NCI-H128 (cell line): ENCODE data around the gene TFDP3.

Experiments
- DNase-seq: peaks from one replicate; lab custom pipeline; 2025; ENCODE audit not compliant: unreplicated experiment; lab: John Stamatoyannopoulos, UW

The TFDP3 gene, protein sequence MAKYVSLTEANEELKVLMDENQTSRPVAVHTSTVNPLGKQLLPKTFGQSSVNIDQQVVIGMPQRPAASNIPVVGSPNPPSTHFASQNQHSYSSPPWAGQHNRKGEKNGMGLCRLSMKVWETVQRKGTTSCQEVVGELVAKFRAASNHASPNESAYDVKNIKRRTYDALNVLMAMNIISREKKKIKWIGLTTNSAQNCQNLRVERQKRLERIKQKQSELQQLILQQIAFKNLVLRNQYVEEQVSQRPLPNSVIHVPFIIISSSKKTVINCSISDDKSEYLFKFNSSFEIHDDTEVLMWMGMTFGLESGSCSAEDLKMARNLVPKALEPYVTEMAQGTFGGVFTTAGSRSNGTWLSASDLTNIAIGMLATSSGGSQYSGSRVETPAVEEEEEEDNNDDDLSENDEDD

DNA sequence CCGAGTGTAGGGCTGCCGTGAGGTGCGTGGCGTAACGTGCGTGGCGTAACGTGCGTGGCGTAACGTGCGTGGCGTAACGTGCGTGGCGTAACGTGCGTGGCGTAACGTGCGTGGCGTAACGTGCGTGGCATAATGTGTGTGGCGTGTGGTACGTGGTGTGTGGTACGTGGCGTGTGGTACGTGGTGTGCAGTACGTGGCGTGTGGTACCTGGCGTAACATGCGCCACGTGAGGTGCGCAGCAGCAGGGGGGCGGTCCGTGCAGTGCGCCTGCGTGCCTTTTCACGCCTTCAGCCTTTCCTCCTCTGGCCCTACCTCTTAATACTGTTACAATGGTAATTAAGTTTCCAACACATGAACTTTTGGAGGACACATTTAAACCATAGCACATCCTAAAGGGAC is at the start of gene TFDP3:
Gene TFDP3 (minus strand): TSS at position 26 of the 400 bp plus-strand sequence. CDS start 95 bp downstream, outside the sequence.
- no peak for DNase-seq

DNA sequence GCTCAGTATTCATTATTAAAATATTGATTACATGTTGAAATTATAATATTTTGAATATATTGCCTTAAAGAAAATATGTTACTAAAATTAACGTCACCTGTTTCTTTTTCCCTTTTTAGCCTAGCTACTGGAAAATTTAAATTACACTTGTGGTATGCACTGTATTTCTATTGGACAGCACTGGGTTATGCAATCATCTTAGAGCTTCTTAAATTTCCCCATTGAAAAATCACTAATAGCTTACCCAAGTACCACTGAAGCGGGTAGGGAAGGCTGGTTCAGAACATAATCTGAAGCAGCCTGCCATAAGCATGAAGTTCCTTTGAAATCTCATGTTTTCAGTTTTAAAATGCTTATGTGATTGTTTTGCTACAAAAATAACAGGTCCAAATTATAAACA is 49.5 kb upstream of the TFDP3 start:
- no peak for DNase-seq

DNA sequence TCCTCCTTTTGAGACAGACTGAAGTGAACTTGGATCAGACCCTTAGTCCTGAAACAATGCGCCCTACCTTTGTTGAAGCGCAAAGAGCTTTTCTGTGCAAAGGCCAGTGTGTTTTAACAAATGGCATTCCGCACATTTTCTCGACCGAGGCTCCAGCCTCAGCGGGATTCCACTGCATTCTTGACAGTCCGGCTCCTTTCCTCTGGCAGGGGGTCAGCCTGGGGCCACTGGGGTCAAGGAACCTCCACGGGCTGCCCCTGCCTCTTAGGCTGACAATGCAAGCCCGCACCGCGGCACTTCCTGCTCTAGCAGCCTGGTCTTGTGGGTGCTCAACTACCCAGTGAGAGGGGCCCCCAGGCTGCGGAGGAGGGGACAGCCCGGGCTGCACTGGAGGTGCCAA is 47.2 kb upstream of the TFDP3 start:
- no peak for DNase-seq

DNA sequence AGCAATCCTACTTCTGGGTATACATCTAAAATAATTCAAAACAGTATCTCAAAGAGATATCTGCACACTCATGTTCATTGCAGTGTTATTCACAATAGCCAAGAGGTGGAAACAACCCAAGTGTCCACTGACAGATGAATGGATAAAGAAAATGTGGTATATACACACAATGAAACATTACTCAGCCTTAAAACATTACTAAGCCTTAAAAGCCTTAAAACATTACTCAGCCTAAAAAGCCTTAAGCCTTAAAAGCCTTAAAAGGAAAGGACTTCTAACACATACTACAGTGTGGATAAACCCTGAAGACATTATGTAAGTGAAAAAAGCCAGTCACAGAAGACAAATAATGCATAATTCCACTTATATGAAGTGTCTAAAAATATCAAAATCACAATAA is 40.3 kb upstream of the TFDP3 start:
- DNase-seq: no peak

DNA sequence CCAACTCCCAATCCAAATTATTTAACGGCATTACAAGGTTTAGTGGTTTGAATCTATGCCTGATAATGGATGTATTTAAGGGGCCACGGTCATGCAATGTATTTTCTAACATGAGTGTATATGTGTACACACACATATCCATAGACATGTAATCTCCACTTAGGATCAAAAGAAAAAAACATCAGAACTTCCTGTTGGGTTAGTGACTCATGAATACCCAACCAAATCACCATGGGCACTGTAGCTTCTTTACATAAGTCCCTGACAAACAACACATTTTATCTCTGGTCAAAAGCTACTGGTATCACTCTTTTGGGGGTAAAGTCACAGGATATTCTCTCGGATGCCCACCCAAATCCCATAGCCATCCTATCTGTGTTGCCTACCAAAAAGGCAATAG is 36.5 kb upstream of the TFDP3 start:
- no peak for DNase-seq

DNA sequence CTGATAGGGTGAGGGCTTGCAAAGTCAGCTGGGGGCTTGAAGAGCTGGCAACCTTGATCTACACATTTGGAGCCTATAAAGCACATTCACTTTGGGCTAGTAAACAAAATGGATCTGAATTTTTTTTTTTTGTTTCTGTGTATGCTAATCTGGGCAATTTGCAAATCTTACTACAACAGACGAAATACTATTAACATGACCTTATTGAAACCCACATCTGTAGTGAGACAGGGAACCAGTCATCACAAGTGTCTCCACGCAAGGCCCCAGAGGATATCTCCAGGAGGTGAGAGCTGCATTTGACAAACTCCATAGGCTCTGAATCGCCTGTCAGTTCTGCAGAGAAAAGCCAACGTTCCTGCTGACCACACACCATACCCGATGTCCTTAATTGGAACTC is 33.0 kb upstream of the TFDP3 start:
- no peak for DNase-seq

DNA sequence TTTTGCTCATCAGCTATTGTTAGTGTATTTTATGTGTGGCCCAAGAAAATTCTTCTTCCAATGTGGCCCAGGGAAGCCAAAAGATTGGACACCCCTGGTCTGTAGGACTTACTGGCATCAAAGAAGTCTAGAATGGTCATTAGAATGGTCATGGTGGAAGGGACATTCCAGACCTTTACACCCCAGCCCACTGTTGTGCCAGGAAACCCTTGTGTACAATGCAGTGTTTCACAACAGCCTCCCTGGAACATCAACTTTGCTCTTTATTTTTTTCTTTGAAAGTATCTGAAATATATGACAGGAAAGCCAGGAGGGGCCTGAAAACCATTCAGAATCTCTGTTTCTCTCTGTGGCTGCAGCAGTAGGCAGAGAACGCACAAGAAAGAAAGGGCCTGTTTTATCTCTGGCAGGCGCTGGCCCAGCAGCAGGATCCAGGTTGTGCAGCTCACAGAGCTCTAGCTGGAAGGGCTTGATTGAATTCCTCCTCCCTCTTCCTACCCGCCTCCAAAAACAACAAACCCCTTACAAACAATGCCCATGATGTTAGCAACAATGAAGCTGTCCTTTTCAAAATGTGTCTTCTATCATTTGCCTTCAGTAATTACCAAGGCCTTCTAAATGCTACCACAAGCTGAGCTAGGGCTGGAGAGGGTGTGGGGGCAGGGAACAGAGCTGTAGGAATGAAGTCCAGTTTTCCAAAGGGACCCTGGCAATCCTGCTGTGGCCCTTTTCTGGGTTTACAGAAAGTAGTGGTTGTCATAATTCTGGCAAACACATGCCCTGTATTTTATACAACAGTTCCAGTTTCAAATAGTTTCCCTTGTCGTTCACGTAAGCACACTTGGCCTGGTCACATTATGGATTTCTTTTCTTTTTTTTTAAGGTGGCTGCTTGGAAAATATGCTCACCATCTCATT is 32.3 kb upstream of the TFDP3 start:
- no peak for DNase-seq

DNA sequence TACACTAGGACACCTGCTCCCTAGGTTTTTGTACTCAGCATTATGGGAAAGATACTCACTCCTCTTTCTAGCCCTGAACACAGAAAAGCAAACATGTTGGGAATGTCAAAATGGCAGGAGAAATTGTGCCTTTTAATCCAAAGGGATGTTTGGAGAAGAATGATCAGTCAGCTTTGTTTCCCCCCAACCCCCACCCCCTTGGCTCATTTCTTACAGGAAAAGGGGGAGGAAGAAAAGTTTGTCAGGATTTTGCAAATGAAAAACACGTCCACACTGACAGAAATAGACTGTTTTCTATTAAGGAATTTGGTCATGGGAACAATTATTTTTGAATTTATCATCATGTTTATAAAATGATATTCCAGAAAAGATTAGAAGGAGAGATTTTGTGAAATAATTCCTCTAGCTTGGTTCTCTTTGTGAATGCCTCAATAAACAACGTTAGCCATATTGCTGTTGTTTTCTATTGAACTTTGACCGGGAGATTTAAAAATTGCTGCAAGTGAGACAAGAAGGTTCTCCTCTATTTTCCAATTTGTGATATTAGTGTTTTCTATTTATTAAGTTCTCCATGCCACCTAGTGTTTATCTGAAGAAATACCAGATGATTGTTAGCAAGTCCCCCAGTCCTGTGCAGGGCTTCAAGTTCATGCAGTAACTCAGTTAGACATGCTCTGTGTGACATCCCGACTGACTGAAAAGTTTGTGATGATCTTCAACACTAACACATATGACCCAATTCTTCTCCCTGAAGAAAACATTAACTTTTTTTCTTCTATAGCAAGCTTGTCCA is 31.3 kb upstream of the TFDP3 start:
- DNase-seq: no peak

DNA sequence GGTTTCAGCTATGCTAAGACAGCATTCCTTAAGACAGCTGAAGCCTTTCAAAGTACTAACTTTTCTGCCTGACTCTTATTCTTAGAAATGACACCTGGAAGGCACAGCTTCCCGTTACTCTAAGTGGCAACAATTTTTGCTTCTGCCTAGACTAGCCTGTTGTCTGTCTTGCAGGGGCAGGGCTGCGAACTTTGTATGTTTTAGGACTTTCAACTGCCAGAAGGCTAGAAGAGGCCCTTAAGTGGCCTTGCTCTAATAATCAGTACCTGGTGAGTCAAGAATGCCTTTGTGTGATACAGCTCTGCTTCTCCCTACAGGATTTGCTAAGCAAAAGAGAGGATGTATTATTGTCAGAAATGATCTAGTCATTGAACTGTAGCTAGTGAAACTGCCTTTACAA is 30.0 kb upstream of the TFDP3 start:
- DNase-seq: no peak

DNA sequence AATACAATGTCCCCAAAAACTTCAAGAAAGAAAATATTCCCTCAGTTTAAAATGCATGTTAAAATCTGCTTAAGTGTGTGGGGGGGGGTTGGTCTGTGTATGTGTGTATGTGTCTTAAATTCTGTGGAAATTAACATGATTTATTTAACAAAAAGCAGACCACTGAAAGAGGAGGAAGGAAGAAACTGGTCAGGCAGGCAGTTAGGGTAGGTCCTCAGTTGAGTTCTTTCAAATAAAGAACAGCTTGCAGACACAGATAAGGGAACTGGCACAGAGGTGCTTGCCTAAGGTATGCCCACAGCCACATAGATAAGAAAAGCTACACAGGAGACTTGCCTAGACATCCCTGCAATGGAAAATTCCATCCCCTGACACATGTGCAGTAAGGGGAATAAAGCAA is 28.8 kb upstream of the TFDP3 start:
- no peak for DNase-seq

DNA sequence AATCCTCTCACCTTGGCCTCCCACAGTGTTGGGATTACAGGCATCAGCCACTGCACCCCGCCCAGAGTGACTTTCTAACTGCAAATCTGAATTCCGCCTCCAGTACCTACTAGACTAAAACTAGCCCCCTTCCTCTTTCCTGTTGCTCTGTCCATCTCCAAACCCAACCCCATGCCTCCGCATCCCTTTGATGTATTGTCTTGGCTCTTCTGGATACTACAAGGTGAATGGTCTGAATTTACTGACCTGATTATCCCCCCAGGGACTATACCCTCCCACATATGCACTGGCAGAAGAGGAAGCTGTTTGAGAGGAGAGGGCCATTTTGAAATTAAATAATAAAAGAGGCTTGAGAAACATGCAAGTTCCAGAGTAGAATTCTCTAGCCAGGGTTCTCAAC is 17.7 kb upstream of the TFDP3 start:
- DNase-seq: no peak

DNA sequence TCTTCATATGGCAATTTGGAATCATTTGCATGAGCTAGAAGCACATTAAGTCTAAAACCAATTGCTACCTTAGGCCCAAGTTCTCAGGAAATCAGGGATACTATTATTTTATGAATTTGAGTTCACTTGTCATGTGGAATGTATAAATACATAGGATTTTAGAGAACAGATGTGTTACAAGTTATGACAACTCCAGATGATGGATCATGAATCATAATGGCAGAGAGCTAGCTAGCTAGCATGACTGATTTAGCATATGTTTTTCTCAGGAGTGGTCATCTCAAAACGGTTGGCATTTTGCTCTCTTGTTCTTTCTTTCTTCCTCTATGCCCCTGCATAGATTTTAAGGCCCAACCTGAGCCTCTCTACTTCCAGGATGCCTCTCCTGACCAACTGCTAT is 14.2 kb upstream of the TFDP3 start:
- DNase-seq: no peak

DNA sequence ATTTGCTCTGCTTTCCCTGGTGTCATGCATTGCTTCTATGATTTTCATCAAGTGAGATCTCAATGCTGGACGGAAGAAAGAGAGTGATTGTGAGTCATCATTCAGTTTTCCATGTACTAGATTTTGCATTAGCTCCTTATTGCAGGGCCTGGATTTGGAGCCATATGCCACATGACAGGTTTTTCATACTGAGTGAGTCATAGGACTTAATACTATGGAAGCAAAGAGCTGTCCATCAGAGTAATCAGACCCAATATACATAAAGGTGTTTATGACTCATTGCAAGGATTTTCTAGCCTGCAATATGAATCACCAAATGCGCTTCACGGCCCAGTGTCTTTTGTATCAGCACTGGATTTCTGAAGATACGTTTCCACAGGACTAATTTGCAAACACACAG is 11.2 kb upstream of the TFDP3 start:
- DNase-seq: no peak

DNA sequence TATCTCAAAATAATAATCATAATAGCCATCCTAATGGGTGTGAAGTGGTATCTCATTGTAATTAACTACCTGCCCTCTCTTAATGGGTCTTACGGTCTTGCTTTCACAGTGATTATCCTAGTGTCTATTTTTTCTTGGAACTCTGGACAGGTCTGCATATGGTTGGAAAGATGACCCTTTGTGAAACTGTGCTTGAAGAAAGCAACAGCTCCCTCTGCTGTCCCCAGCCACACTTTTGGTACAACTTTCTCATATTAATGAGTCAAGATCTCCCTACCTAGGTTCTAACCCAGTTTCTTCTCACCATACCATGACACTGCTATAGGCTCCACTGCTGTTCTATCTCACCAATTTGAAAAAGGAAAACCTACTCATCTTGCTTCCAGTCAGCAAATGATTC is 2.4 kb downstream of the TFDP3 start:
- DNase-seq: no peak

DNA sequence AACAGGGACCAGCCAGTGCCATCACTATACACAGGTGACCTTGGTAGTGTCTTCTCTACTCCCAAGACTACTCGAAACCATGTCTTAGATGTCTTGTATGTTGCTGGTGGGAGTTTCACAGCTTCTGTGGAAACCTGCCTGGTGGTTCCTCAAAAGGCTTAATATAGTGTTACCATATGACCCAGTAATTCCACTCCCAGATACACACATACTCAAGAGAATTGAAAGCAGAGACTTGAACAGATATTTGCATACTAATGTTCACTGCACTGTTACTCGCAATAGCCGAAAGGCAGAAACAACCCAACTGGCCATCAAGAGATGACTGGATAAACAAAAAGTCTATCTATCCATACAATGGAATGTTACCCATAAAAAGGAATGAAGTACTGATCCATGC is 3.1 kb downstream of the TFDP3 start:
- no peak for DNase-seq

DNA sequence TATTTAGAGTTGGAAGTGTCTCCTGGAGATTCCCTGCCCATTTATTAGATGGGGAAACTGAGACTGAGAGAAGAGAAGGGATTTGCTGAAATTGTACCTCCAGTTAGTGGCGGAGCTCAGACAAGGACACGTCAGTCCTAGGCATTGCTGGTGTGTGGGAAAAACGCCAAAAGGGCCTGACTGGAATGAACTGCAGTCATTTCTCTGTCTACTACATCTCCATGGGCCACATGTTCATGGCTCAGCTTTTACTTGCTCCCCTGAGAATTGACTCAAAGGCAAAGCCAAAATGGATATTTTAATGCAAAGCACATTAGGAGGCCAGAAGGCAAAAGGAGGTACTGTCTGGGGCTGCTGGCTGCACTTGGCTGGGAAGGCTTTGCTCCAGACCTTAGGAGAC is 3.9 kb downstream of the TFDP3 start:
- no peak for DNase-seq

DNA sequence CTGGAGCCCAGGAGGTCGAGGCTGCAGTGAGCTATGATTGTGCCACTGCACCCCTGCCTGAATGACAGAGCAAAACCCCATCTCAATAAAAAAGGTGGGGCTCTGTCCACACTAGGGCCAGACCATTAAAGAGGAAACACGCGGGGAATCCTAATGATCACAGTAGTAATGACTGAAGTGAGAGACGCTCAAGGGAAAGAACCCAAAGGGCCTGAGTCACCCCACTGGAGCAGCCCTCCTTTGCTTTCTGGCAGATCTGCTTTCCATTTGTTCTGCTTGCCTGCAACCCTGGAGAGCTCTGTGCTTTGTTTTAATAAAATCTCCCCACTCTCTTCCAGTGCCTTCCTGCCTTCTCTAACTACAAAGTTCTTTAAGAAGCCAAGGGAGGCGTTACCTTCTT is 5.0 kb downstream of the TFDP3 start:
- DNase-seq: no peak

DNA sequence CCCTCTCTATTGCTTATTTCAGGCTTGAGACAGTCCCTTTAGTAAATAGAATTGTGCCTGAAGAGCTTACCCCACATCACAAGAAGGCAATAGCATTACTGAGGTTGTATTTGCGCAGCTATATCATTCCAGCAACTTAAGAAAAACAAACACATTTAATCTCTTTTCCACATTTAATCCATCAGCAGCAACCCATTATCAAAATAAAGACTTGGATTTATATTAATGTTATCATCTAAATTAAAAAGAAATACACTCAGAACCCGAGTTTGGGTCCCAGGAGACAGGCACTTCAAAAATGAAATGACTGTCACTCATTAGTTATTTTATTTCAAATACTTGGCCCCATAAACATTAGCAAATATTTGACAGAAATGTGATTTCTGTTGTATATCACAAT is 10.4 kb downstream of the TFDP3 start:
- no peak for DNase-seq

DNA sequence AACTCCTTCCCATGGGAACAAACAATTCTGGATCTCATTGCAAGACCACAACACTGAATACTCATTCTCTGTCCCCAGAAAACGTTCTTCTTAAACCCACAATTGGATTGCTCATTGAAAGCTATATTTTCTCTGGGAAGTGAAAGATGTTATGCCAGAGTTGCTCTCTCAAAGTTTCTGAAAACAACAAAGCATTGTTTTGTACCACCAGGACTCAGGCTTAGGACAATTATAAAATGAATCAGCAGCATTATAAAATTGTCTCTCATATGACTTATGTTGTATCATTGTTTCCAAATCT is 26.5 kb downstream of the TFDP3 start:
- DNase-seq: no peak

DNA sequence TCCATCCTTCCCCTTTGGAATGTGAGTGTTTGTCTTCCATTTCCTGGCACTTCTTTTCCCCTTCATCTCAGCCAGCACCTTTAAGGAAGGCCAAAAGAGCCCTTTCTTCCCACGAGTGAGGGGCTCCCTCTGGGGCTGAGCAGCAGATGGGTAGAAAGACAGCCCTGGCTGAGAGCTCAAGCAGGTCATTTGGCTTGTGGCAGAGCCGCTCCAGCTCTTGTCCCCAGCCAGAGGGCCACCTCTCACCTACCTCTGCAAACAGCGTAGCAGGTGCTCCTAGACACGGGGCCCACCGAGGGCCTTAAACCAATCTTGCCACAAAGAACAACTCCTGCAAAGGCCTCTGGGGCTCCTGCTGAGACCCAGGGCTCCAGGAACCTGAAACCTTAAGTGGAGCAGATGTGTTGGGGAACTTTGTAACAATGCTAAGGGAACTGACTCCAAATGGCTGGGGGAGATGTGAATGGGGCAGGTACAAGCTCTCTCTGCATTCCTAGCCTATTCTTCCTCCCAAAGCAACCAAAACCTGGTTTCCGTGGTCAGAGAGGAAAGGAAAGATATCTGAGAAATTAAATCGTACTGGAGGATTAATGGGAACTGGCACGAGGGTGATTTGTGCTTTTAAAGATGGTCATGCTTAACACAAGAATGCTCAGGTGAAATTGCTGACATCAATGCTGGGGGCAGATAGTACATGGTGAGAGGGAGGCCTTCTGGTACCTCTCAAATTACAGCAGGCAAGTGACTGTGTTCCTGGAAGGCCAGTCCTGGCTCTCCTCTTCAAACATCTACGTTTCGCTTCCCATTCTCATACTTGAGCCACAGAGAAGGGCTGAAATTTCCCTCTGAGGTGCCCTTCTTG is 27.0 kb downstream of the TFDP3 start:
- DNase-seq: no peak

DNA sequence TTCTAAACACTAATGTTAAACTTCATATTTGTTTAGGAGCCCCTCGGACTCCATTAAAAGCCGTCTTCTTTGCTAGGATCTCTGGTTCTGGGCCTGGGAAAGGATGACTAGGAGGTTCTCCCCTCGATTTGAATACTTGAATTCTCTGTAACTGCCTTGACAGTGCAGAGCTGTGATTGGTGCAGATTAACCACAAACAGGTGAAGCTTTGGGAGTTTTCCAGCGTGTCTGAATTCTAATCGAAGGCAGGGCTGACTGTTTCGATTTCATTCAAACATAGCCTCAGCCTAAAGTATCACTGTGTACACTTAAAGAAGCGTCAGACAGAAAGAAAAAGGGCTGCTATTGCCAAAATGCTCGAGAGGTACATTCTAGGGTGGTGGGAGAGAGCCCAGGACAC is 29.0 kb downstream of the TFDP3 start:
- DNase-seq: no peak
